AG04450 (cell line): Measurements from ENCODE around the gene CAPN5. TPM values are rescaled to one million over a fixed set of nuclear protein-coding genes. Genes with fewer than 3 reads are reported as not detected.

Source experiments
- CTCF ChIA-PET: fragments of 300-600, 350-600 bp; formaldehyde crosslinking; extraction: SDS; loops from one replicate; lab custom pipeline; 2022; ENCODE audit warnings: antibody characterized with exemption, inconsistent platforms; lab: Charles Lee
- POLR2A ChIA-PET: fragments of 350-600 bp; formaldehyde crosslinking; extraction: SDS; loops from one replicate; lab custom pipeline; 2021; ENCODE audit warnings: antibody characterized with exemption, inconsistent platforms; lab: Yijun Ruan, JAX
- DNase-seq: peaks from one replicate; pipeline ENCODE4 v3.0.0-alpha.2; 2011; ENCODE audit warnings: low read depth, low spot score
- H3K27ac ChIP-seq: one replicate; pipeline ENCODE4 v1.5.1; 2012; ENCODE audit warnings: low read depth, low read length, control low read depth
- H3K27me3 ChIP-seq: one replicate; pipeline ENCODE4 v1.6.0; 2012; ENCODE audit warnings: low read length; ENCODE audit not compliant: control insufficient read depth, insufficient read depth
- H3K4me3 ChIP-seq: 2 replicates; pipeline ENCODE4 v1.5.1; 2011; ENCODE audit warnings: mild to moderate bottlenecking, low read depth, low read length, control low read depth
- H3K9me3 ChIP-seq: 2 replicates; pipeline ENCODE4 v1.5.1; 2012; ENCODE audit warnings: low read length; ENCODE audit not compliant: control insufficient read depth, insufficient read depth
- polyA plus RNA-seq: library from polyadenylated mRNA; depleted of rRNA; stranded (reverse); fragments of >200 nt; gene quantifications from 2 replicates; pipeline ENCODE4 v1.2.3, GENCODE V29; 2011
- TF ChIP-seq, protein P1 (sequence below): IDR thresholded peaks from 2 replicates; pipeline ENCODE4 v1.5.1; 2011; ENCODE audit warnings: low read depth, low read length, control low read depth, inconsistent platforms

The CAPN5 gene
- polyA plus RNA-seq, 1 experiment, result 18.6 TPM

DNA sequence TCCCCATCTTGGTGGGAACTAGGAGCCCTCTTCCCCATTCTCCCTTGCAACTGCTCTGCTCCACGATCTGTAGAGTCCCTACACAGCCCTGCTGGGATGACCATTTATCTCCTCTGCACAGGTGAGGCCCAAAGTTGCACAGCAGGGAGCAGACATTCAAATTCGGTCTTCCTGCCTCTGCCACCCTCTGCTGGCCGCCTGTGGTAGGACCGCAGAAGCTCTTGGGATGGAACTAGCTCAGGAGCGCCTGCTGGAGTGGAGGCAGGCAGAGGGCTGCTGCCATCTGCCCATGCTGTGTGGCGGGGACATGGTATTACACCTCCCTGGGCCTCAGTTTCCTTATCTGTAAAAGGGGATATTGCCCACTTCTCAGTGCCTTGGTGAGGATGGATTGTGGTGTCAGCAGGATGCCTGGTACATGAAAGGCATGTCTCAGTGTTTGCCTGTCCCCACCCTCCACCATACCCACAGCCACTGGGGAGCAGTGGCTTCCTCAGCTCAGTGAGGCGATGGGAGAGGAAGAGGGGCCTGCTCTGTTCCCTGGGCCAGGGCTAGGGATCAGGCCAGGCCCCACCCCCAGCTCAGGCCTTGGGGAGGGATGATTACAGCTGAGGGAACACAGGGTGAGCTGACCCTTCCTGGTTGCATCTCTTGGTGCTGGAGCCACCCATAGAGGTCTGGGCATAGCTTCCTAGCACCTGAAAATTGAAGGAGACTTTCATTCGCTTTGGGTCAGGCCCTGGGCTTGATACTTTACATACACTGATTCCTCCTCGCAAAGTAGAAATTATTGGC lies 24.6 kb downstream of the CAPN5 start:
- ChIA-PET CTCF (interaction anchor here (0.6 to 6.7 kb wide), 34 partner anchors 10 to 528 kb away, joined by 3 to 156 read pairs (median 4); partner anchors contain the start of genes CAPN5 and OMP), POLR2A (interaction anchor here (0.7 to 1.3 kb wide), 3 partner anchors 25 to 44 kb away, joined by 3 to 10 read pairs (median 6); partner anchors contain the start of gene CAPN5)
- Histone ChIP-seq H3K27me3 (no peaks in the 10 kb centered on the region), H3K4me3 (no peak overlapping the region), H3K9me3 (no peaks in the 10 kb centered on the region), H3K27ac (no peak overlapping the region)
- TF ChIP-seq, protein P1, sequence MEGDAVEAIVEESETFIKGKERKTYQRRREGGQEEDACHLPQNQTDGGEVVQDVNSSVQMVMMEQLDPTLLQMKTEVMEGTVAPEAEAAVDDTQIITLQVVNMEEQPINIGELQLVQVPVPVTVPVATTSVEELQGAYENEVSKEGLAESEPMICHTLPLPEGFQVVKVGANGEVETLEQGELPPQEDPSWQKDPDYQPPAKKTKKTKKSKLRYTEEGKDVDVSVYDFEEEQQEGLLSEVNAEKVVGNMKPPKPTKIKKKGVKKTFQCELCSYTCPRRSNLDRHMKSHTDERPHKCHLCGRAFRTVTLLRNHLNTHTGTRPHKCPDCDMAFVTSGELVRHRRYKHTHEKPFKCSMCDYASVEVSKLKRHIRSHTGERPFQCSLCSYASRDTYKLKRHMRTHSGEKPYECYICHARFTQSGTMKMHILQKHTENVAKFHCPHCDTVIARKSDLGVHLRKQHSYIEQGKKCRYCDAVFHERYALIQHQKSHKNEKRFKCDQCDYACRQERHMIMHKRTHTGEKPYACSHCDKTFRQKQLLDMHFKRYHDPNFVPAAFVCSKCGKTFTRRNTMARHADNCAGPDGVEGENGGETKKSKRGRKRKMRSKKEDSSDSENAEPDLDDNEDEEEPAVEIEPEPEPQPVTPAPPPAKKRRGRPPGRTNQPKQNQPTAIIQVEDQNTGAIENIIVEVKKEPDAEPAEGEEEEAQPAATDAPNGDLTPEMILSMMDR, result peak; percentile 96
- DNase-seq, result no peak

DNA sequence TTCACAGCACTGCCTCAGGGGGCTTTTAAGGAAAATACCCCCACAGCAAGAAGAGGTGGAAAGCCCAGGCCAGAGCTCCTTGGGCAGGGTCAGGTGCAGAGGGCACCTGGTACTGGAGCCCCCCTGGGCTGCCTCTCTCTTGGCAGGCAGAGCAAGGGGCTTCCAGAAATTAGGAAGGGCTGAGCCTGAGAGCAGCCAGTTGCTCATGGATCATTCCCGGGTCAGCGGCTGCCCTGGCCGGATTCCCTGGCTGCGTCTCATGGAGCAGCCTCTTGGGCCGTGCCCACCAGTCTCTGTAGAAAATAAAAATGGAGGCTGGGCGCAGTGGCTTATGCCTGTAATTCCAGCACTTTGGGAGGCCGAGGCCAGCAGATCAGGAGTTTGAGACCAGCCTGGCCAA lies 25.6 kb downstream of the CAPN5 start:
- POLR2A ChIA-PET, result interaction anchor here (0.7 kb wide), 1 partner anchor 45 kb away, joined by 3 read pairs; no protein-coding TSS in a partner anchor
- H3K9me3 ChIP-seq, result no peaks in the 10 kb centered on the region
- DNase-seq, result no peak
- no peaks in the 10 kb centered on the region for H3K27me3 ChIP-seq
- no peak overlapping the region for H3K4me3 ChIP-seq
- TF ChIP-seq, protein P1, result no peak
- H3K27ac ChIP-seq, result no peak overlapping the region
- CTCF ChIA-PET, result interaction anchor here (1.8 to 6.7 kb wide), 10 partner anchors 9 to 172 kb away, joined by 9 to 156 read pairs (median 20); partner anchors contain the start of genes CAPN5 and OMP

DNA sequence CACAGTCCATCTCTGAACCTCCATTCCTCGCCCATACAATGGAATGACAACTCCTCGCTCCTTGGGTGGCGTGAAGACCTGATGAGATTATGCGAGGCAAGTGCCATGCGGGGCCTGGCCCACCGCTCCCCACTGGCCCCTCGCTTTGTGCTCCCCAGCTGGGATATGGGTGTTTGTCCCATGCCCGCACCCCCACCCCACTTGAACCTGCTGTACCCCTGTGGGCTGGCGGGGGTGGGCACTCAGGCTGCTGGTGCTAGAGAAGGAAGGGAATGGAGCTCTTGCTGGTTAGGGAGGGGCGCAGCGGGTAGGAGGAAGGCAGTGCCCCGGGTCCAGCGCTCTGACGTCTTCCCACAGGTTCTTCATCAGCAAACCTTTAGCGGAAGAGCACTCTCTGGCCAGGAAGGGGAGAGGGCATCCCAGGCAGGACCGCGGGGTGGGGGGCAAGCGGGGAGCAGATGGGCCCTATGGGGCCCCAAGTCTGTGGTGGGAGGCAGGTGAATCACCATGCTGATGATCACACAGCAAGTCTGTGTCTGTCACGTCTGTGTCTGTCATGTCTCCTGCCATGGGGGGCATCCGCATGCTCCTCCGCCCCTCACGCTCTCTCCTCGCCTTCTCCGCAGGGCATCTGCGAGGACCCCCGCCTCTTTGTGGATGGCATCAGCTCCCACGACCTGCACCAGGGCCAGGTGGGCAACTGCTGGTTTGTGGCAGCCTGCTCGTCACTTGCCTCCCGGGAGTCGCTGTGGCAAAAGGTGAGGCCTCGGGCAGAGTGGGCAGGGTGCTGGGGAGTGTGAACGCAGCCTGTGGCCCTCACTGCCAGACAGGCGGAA lies 26.5 kb downstream of the CAPN5 start:
- no peak overlapping the region for H3K4me3 ChIP-seq
- no peak overlapping the region for H3K27ac ChIP-seq
- CTCF ChIA-PET, result interaction anchor here (1.9 to 6.7 kb wide), 4 partner anchors 41 to 173 kb away, joined by 9 to 156 read pairs (median 28); no protein-coding TSS in a partner anchor
- H3K9me3 ChIP-seq, result no peaks in the 10 kb centered on the region
- no peak for DNase-seq
- TF ChIP-seq, protein P1, result no peak
- no peaks in the 10 kb centered on the region for H3K27me3 ChIP-seq
- POLR2A ChIA-PET, result no interaction called here

DNA sequence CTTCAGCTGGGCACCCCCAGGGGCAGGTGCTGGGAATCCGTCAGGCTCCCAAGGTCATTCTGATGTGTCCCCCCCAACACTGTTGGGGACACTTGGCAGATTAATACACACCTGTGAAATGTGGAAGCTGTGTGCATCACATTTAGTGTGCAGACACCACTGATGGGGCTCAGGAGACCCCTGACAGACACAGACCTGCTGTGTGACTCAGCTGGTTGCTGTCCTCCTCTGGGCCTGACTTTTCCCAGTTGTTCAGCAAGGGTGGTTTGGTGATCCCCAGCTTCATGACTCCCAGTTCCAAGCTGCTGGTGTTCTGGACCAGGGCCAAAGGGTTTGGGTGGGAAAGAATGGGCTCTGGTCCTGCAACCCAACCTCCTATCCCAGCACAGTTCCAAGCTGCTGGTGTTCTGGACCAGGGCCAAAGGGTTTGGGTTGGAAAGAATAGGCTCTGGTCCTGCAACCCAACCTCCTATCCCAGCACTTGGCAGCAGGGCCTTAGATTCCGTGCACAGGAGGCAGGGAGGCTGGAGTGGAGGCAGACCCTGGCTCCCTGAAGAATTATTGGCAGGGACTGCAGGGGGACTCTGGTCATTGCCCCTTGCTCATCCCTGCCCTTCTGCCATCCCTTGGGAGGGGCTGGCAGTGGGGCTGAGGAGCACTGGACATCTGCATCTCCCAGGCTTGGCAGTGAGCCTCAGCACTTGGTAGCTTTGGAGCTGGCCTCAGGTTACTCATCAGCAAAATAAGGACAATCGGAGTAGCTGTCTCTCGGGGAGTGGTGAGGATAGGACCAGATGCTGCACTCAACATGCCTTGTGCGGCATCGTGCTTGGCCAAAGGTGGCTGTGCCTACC lies 27.4 kb downstream of the CAPN5 start:
- no peak overlapping the region for H3K4me3 ChIP-seq
- no peaks in the 10 kb centered on the region for H3K9me3 ChIP-seq
- TF ChIP-seq, protein P1, result no peak
- no peaks in the 10 kb centered on the region for H3K27me3 ChIP-seq
- H3K27ac ChIP-seq, result no peak overlapping the region
- DNase-seq, result no peak
- ChIA-PET POLR2A (no interaction called here), CTCF (interaction anchor here (1.5 to 6.7 kb wide), 2 partner anchors 46 kb away, joined by 4 to 156 read pairs; no protein-coding TSS in a partner anchor)
